Mucosa of descending colon (tissue), 3 donors: ENCODE measurements around the gene MYO18B. TPM values are rescaled to one million over a fixed set of nuclear protein-coding genes. Genes with fewer than 3 reads are reported as not detected.

ENCODE experiments used
- ATAC-seq: fragments of 200-7000 bp; cut with Tn5 transposase; one replicate; pipeline ENCODE4 v1.9.1; 2020; ENCODE audit warnings: mild to moderate bottlenecking, moderate library complexity
- DNase-seq, 3 donors: peaks; one replicate each; pipeline ENCODE4 v3.0.0-alpha.2; 2020
- H3K36me3 ChIP-seq: fragments of 200-600 bp; one replicate; pipeline ENCODE4 v1.8.0; 2021; ENCODE audit warnings: low read depth, mild to moderate bottlenecking
- H3K4me1 ChIP-seq: fragments of 200-600 bp; one replicate; pipeline ENCODE4 v1.8.0; 2021; ENCODE audit warnings: low read depth, mild to moderate bottlenecking
- H3K4me3 ChIP-seq: fragments of 200-600 bp; one replicate; pipeline ENCODE4 v1.8.0; 2021; ENCODE audit warnings: mild to moderate bottlenecking
- H3K9me3 ChIP-seq: fragments of 200-600 bp; one replicate; pipeline ENCODE4 v1.8.0; 2021; ENCODE audit warnings: mild to moderate bottlenecking
- CTCF ChIP-seq: fragments of 200-600 bp; IDR thresholded peaks from one replicate; pipeline ENCODE4 v1.8.0; 2022; ENCODE audit warnings: antibody characterized with exemption, mild to moderate bottlenecking
- intact Hi-C, 2 donors: fragments of 100-400 bp; cut with DNase I in 1 of 2; cut with micrococcal nuclease in 1 of 2; formaldehyde crosslinking; loops; one replicate each; pipeline versions ENCODE4 v1.11.0 to v1.11.1; 2022; cut with DNase I, micrococcal nuclease
- total RNA-seq, 3 donors: library from RNA; stranded (reverse); fragmentation: NEBNext Ultra II Directional in 2 of 3; extraction: Animal tissue kit (Norgen Biotek cat#: 25700) in 2 of 3; gene quantifications; one replicate each; pipeline versions ENCODE4 v1.2.1 to v1.2.4, GENCODE V29; 2021 to 2023
- donor health status: DM: no; HTN: no; CAD: no; lungs with moderate emphysema.
- donor health status: DM: no; HTN: no; CAD: no.
- donor health status: DM: no; HTN: yes; CAD: no.

MYO18B gene
- total RNA-seq, 3 donors from 2014 or later: 0.03 to 0.17 (median 0.12) TPM

- ATAC-seq (no peak), DNase-seq (no peak)
- Histone ChIP-seq H3K4me3 (no peak overlapping the region), H3K4me1 (no peaks in the 10 kb centered on the region), H3K9me3 (no peaks in the 10 kb centered on the region), H3K36me3 (no peaks in the 10 kb centered on the region)
- no peak for TF ChIP-seq CTCF
- intact Hi-C loops: no loop called here
Measured at GRCh38 chr22:25990940-25991339, 249.0 kb downstream of the MYO18B start.

- no peaks in the 10 kb centered on the region for H3K9me3 ChIP-seq
- ATAC-seq (no peak), DNase-seq (no peak)
- H3K36me3 ChIP-seq: no peaks in the 10 kb centered on the region
- no peak overlapping the region for H3K4me3 ChIP-seq
- no peak for TF ChIP-seq CTCF
- intact Hi-C loops: no loop called here
- H3K4me1 ChIP-seq: no peaks in the 10 kb centered on the region
Measured at GRCh38 chr22:25992331-25992730, 250.3 kb downstream of the MYO18B start.

GRCh38 chr22:25996669-25997068 is 254.7 kb downstream of the MYO18B start:
- Histone ChIP-seq H3K4me3 (no peak overlapping the region), H3K36me3 (no peaks in the 10 kb centered on the region), H3K9me3 (no peaks in the 10 kb centered on the region), H3K4me1 (no peaks in the 10 kb centered on the region)
- no peak for TF ChIP-seq CTCF
- DNase-seq: no peak
- intact Hi-C loops: no loop called here
- ATAC-seq: no peak

- Histone ChIP-seq H3K9me3 (no peaks in the 10 kb centered on the region), H3K4me3 (no peak overlapping the region), H3K4me1 (no peaks in the 10 kb centered on the region), H3K36me3 (no peaks in the 10 kb centered on the region)
- ATAC-seq (no peak), DNase-seq (no peak)
- intact Hi-C loops: no loop called here
- TF ChIP-seq CTCF: no peak
Measured at GRCh38 chr22:25997886-25998775, 256.1 kb downstream of the MYO18B start.

GRCh38 chr22:26002456-26002855 is 260.5 kb downstream of the MYO18B start:
- TF ChIP-seq CTCF: no peak
- H3K36me3 ChIP-seq: no peaks in the 10 kb centered on the region
- H3K4me1 ChIP-seq: no peaks in the 10 kb centered on the region
- H3K4me3 ChIP-seq: no peak overlapping the region
- ATAC-seq (no peak), DNase-seq (no peak)
- H3K9me3 ChIP-seq: no peaks in the 10 kb centered on the region
- intact Hi-C loops: no loop called here
